ENCODE data around the gene GALNT9. TPM values are rescaled to one million over a fixed set of nuclear protein-coding genes. Genes with fewer than 3 reads are reported as not detected.

Gene GALNT9
- total and polyA plus RNA-seq, 7 donors = 0.28 to 5.0 (median 2.8) TPM; not detected in 2

DNA sequence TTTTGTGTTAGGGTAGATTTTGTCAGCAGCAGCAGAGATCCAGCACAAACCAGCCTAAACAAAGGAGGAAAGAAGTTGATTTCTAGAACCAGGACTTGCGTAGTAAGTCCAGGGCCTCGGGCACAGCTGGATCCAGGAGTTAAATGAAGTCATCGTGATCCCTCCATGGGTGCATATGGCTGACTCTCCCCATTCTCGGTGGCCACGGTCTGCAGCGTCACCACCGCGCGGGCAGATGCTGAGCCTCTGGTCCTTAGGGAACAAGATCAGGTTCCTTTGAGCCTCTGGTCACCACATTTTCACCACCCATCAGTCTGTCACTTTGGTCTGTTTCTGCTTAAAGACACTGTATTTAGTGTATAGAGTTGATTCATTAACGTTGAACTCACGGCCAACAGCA lies 14.8 kb upstream of the GALNT9 start:
- peak overlapping the region in 1 of 4 donors; percentile 1 for H3K4me3 ChIP-seq
- H3K4me1 ChIP-seq = peaks cover 0 to 24% (median 18%) of the 10 kb centered on the region in 4 donors
- no peaks in the 10 kb centered on the region for H3K27me3 ChIP-seq
- peak overlapping the region in 3 of 4 donors; percentile 58 to 69 (median 66) for H3K27ac ChIP-seq
- intact Hi-C loops (cut with DNase I) = no loop called here
- 78 to 80% methylated on average over 11 of the region's 11 CpGs for WGBS, 2 donors
- no peaks in the 10 kb centered on the region for H3K36me3 ChIP-seq
- no peak for DNase-seq
- no peaks in the 10 kb centered on the region for H3K9me3 ChIP-seq
- TF ChIP-seq EP300 (IDR thresholded peaks at IDR 0.05) = no peak
- TF ChIP-seq, protein P1, sequence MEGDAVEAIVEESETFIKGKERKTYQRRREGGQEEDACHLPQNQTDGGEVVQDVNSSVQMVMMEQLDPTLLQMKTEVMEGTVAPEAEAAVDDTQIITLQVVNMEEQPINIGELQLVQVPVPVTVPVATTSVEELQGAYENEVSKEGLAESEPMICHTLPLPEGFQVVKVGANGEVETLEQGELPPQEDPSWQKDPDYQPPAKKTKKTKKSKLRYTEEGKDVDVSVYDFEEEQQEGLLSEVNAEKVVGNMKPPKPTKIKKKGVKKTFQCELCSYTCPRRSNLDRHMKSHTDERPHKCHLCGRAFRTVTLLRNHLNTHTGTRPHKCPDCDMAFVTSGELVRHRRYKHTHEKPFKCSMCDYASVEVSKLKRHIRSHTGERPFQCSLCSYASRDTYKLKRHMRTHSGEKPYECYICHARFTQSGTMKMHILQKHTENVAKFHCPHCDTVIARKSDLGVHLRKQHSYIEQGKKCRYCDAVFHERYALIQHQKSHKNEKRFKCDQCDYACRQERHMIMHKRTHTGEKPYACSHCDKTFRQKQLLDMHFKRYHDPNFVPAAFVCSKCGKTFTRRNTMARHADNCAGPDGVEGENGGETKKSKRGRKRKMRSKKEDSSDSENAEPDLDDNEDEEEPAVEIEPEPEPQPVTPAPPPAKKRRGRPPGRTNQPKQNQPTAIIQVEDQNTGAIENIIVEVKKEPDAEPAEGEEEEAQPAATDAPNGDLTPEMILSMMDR (IDR thresholded peaks at IDR 0.05) = no peak
- TF ChIP-seq POLR2AphosphoS5 (IDR thresholded peaks at IDR 0.05) = no peak
- TF ChIP-seq POLR2A (IDR thresholded peaks at IDR 0.05) = no peak

DNA sequence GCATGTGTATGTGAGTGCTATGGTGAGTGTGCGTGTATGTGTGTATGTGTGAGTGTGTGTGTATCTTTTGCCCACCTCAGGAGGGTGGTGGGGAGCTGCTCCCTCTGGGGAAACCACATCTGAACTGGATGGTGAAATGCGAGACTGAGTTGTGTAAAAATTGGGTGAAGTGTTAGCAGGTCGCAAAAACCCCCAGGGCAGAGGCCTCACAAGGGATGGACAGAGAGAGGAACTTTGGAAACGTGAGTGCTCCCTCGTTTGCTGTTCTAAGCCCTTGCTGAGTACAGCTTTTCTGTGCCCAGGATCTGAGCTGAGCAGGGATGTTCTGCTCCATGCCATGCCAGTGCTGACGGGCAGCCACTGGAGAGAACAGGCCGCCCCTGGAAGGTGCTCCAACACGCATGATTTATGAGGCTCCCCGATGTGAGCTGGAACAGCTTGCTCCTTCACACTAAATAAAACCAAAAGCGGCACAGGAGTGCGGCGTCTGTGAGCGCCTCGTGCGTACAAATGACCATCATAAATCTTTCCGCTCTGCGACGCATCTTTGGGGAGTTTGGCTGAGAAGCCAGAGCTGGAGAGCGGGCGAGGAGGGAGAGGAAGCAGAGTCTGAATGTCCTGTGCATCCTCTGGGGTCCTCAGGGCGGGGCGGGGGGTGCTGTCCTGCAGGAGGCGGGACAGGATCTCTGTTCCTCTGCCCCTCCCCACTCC lies 14.1 kb upstream of the GALNT9 start:
- TF ChIP-seq, protein P1 (IDR thresholded peaks at IDR 0.05) = no peak
- TF ChIP-seq POLR2AphosphoS5 (IDR thresholded peaks at IDR 0.05) (peak; percentile 76 to 88 (median 84)), EP300 (IDR thresholded peaks at IDR 0.05) (peak in 3 of 4 donors; percentile 91 to 97 (median 93))
- H3K27me3 ChIP-seq = peaks cover 0 to 1% (median 0%) of the 10 kb centered on the region in 3 donors
- peak; percentile 95 for DNase-seq
- H3K4me1 ChIP-seq = peaks cover 0 to 24% (median 18%) of the 10 kb centered on the region in 4 donors
- WGBS, 2 donors = 22 to 27% methylated on average over 23 of the region's 23 CpGs
- H3K9me3 ChIP-seq = no peaks in the 10 kb centered on the region
- peak overlapping the region in 1 of 4 donors; percentile 1 for H3K4me3 ChIP-seq
- no peaks in the 10 kb centered on the region for H3K36me3 ChIP-seq
- peak overlapping the region in 3 of 4 donors; percentile 58 to 69 (median 66) for H3K27ac ChIP-seq
- intact Hi-C loops (cut with DNase I) = loop anchor here (1.0 kb wide), 1 partner anchor 15 kb away; no protein-coding TSS in a partner anchor

DNA sequence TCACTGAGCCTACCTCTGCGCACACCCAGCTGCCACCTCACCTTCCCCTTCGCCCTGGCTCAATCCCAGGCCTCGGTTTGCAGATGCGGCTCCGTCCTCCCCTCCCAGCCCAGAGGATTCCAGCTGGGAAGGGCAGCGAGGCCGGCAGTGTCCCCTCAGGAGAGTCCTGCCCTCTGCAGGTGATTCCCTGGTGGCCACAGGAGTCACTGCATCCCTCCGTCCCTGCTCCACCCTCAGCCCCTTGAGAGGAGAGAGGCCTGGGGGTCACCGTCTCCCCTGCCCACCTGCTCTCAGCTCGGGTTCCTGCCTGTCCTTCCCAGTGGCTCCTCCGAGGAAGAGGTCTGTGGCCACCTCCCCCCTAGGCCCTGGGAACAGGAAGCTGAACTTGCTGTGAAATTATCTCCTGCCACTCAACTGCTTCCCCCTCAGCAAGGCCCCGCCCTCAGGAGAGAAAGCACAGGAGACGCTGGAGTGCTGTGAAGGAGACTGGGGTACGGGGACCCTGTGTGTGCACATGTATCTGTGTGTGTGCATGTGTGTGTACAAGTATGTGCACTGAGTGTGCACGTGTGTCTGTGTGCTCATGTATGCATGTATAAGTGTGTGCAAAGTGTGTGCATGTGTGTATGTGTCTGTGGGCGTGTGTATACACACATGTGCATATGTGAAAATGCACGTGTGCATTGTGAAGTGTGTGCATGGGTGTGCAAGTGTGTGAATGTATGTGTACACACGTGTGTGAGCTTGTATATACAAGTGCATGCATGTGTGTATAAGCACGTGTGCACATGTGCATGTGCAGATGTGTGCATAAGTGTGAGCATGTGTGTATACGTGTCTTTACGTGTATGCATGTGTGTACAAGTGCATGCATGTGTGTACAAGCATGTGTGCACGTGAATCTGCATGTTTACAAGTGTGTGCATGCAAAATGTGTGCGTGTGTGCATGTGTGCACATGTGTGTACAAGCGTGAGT lies 13.2 kb upstream of the GALNT9 start:
- H3K4me3 ChIP-seq = no peak overlapping the region
- H3K27me3 ChIP-seq = peaks cover 0 to 4% (median 0%) of the 10 kb centered on the region in 3 donors
- TF ChIP-seq POLR2A (IDR thresholded peaks at IDR 0.05) = no peak
- no peak for TF ChIP-seq EP300 (IDR thresholded peaks at IDR 0.05)
- no peak for TF ChIP-seq POLR2AphosphoS5 (IDR thresholded peaks at IDR 0.05)
- TF ChIP-seq, protein P1 (IDR thresholded peaks at IDR 0.05) = peak in 2 of 4 experiments; percentile 18 to 23
- no peaks in the 10 kb centered on the region for H3K9me3 ChIP-seq
- DNase-seq = no peak
- H3K4me1 ChIP-seq = peaks cover 0 to 24% (median 18%) of the 10 kb centered on the region in 4 donors
- H3K36me3 ChIP-seq = no peaks in the 10 kb centered on the region
- intact Hi-C loops (cut with DNase I) = loop anchor here (1.0 kb wide), 1 partner anchor 14 kb away; no protein-coding TSS in a partner anchor
- WGBS, 2 donors = 55% methylated on average over 24 of the region's 24 CpGs
- no peak overlapping the region for H3K27ac ChIP-seq

DNA sequence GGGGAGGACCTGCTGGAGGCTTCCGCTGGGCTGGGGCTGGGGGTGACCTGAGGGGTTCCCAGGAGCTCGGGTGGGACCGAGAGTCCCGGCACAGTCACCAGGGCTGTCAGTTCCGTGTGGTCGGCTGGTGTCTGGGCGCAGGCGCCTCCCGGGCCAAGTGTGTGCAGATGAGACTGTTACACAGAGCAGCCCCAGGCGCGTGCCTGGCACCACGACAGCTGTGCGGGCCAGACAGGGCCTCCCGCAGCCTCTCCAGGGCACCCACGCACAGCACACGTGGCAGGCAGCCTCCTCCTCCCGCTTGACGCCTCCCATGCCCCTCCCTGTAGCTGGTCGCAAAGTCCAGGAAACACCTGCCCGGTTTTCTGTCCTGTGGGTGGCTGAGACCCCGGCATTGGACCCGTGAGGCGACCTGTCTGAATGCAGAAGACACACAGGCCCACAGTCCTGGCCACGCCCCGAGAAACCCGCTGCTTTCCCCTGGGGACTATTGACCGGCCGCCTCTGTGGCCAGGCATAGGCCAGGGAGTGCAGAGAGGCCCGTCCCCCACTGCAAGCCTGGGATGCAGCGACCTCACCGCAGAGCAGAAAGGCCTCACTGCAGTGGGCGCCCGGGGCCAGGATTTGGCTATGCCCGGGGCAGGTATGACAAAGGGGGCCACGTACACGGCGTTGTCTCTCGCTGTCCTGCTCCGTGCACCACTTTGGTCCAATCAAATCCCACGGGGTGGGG lies 12.1 kb upstream of the GALNT9 start:
- H3K27me3 ChIP-seq = peaks cover 0 to 12% (median 0%) of the 10 kb centered on the region in 3 donors
- intact Hi-C loops (cut with DNase I) = no loop called here

More for the DNA sequence above, 12.1 kb upstream of the GALNT9 start:
- Histone ChIP-seq H3K27ac (no peak overlapping the region), H3K4me1 (peaks cover 0 to 24% (median 18%) of the 10 kb centered on the region in 4 donors), H3K4me3 (no peak overlapping the region), H3K9me3 (no peaks in the 10 kb centered on the region), H3K36me3 (no peaks in the 10 kb centered on the region)
- no peak for DNase-seq
- 70 to 79% methylated on average over 40 of the region's 40 CpGs for WGBS, 2 donors
- no peak for TF ChIP-seq POLR2AphosphoS5 (IDR thresholded peaks at IDR 0.05)
- TF ChIP-seq, protein P1 (IDR thresholded peaks at IDR 0.05) = no peak
- no peak for TF ChIP-seq EP300 (IDR thresholded peaks at IDR 0.05)
- TF ChIP-seq POLR2A (IDR thresholded peaks at IDR 0.05) = no peak

All from sigmoid colon (tissue), 7 donors.